ENCODE results near the gene C1orf52.

C1orf52 gene

GRCh38 chr1:85229574-85230097, 29.8 kb downstream of the C1orf52 start:
- ATAC-seq, result no peak

- no peak for ATAC-seq
Measured at GRCh38 chr1:85228972-85229371, 30.5 kb downstream of the C1orf52 start.

- no peak for ATAC-seq
Measured at GRCh38 chr1:85225624-85226380, 33.7 kb downstream of the C1orf52 start.

- no peak for ATAC-seq
Measured at GRCh38 chr1:85224734-85225623, 34.5 kb downstream of the C1orf52 start.

GRCh38 chr1:85224295-85224694, 35.2 kb downstream of the C1orf52 start:
- no peak for ATAC-seq

- ATAC-seq, result no peak
Measured at GRCh38 chr1:85223334-85223733, 36.1 kb downstream of the C1orf52 start.

GRCh38 chr1:85220756-85221201, 38.7 kb downstream of the C1orf52 start:
- ATAC-seq, result no peak

GRCh38 chr1:85219853-85220610, 39.4 kb downstream of the C1orf52 start:
- ATAC-seq, result no peak

- ATAC-seq, result no peak
Measured at GRCh38 chr1:85216697-85217096, 42.8 kb downstream of the C1orf52 start.

- no peak for ATAC-seq
Measured at GRCh38 chr1:85214654-85215053, 44.8 kb downstream of the C1orf52 start.

GRCh38 chr1:85208488-85208887, 51.0 kb downstream of the C1orf52 start:
- no peak for ATAC-seq

GRCh38 chr1:85203573-85204171, 55.8 kb downstream of the C1orf52 start:
- ATAC-seq, result no peak

GRCh38 chr1:85202864-85203255, 56.6 kb downstream of the C1orf52 start:
- ATAC-seq, result no peak

- ATAC-seq, result no peak
Measured at GRCh38 chr1:85202092-85202863, 57.2 kb downstream of the C1orf52 start.

- ATAC-seq, result peak; percentile 62 to 70
Measured at GRCh38 chr1:85201340-85202091, 57.9 kb downstream of the C1orf52 start.

- peak; percentile 81 to 82 for ATAC-seq
Measured at GRCh38 chr1:85200463-85201339, 58.8 kb downstream of the C1orf52 start, which contains the start of gene SYDE2. Gene SYDE2 (minus strand): TSS chr1:85201016. CDS start chr1:85200996, 20 bp downstream.

All from activated CD4-positive, CD25-positive, alpha-beta regulatory T cell treated with anti-CD3 and anti-CD28 coated beads, Interleukin-2, amount 50 U/mL, for 24 hours (primary cell).